SK-N-SH (cell line): Measurements from ENCODE around the gene SLC8A1.

ENCODE experiments used
- EZH2phosphoT487 ChIP-seq: fragments of 200-600 bp; sonication (generic); IDR thresholded peaks from 2 replicates; pipeline ENCODE4 v1.6.1; 2017; ENCODE audit warnings: low read depth, mixed run types, mild to moderate bottlenecking, antibody characterized with exemption, moderate library complexity, borderline replicate concordance
- JUND ChIP-seq: IDR thresholded peaks from 2 replicates; pipeline ENCODE4 v1.4.0; 2012

DNA sequence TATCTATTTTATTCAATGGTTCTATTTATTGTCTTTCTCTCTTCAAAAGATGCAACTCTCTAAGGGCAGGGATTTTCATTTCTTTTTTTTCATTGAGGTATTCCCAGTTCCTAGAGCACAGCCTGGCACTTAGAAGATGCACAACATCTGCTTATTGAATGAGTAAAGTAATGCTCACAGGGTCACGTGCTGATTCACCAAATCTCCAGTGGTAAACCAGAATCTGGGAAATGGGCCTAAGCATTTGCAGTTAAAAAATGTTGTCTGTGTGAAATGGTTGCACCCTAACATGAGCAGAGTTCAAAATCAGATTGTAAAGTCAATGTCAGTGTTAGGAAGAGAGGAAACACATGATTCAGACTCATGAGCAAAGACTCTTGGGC is 15.8 kb downstream of the SLC8A1 start:
- no peak for TF ChIP-seq EZH2phosphoT487
- TF ChIP-seq JUND = no peak
